Measurements from ENCODE around the gene CCR6.

The CCR6 gene

GRCh38 chr6:167116109-167116837 is 6.6 kb upstream of the CCR6 start:
- no peak for DNase-seq
- in situ Hi-C loops (cut with HindIII; ENCODE audit: low pct_ligation_motif_present, low pct_unique_long_range_greater_than_20kb, low sequenced_read_pairs): no loop called here

DNA sequence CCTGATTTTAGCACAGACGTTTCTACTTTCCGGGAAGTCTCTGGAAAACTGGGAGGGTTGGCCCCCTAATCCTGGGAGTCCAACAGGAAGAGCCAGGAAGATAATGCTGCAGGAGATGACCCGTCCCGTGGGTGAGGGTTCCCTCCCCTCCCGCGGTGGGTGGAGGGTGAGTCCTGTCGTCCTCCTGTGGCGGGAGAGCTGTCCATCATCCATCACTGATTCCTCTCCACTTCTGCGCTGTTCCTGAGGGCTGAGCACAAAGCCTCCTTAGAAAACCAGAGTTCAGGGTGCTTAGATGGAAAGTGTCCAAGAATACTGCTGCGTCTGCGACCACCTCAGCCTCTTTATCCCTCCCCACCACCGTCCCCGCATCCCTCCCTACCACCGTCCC is 6.1 kb upstream of the CCR6 start:
- no peak for DNase-seq

DNA sequence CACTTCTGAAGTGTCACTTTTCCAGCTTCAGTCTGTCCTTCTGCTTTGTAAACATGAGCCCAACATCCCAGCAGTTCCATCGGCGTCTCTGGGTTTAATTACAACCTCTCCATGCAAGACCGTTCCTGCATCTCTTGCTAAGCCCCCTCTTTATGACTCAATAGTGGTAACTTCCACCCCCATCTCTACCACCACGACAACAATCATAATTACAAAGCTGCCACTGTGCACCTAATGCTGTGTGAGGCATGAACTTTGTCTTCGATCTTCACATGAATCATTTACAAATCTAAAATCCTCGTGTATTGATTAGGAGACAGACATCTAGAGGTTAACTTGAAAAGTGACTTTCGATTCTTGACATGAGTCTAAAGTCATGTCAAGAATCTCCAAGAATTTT is 4.9 kb upstream of the CCR6 start:
- no peak for DNase-seq
- in situ Hi-C loops (cut with HindIII; ENCODE audit: low pct_ligation_motif_present, low pct_unique_long_range_greater_than_20kb, low sequenced_read_pairs): no loop called here

More for the DNA sequence above, 6.1 kb upstream of the CCR6 start:
- in situ Hi-C loops (cut with HindIII; ENCODE audit: low pct_ligation_motif_present, low pct_unique_long_range_greater_than_20kb, low sequenced_read_pairs): no loop called here

- in situ Hi-C loops (cut with HindIII; ENCODE audit: low pct_ligation_motif_present, low pct_unique_long_range_greater_than_20kb, low sequenced_read_pairs): no loop called here
These were observed 4.1 kb upstream of the CCR6 start for GRCh38 chr6:167118839-167119238.

GRCh38 chr6:167119670-167120582 is 3.0 kb upstream of the CCR6 start:
- no peak for DNase-seq
- in situ Hi-C loops (cut with HindIII; ENCODE audit: low pct_ligation_motif_present, low pct_unique_long_range_greater_than_20kb, low sequenced_read_pairs): no loop called here

More at GRCh38 chr6:167118839-167119238, 4.1 kb upstream of the CCR6 start:
- DNase-seq: no peak

- in situ Hi-C loops (cut with HindIII; ENCODE audit: low pct_ligation_motif_present, low pct_unique_long_range_greater_than_20kb, low sequenced_read_pairs): no loop called here
These were observed 2.4 kb upstream of the CCR6 start for GRCh38 chr6:167120583-167120903.

DNA sequence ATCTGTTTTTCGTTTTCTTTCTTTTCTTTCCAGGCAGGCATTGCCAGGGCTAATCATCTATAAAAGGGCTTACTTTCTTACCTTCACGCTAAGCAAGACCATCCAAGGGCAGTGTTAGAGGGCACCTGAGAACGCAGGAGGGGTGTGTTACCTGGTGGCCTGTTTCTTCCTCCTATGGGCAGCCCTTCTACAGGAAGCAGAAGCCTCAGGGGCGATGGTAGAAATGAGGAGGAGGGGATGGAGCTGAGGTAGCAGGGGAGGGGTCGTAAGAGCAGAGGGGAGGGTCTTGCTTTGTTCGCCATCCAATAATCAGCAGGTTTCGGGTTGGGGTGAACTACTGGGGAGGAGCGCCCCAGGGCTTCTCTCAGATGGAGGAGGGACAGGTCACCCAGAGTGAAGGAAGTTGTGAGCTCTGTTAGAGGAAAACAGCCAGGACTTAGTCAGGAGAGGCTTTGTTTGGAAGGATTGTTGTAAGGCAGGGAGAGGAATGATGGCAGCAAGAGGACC is 1.5 kb upstream of the CCR6 start:
- no peak for DNase-seq
- in situ Hi-C loops (cut with HindIII; ENCODE audit: low pct_ligation_motif_present, low pct_unique_long_range_greater_than_20kb, low sequenced_read_pairs): no loop called here

More at GRCh38 chr6:167120583-167120903, 2.4 kb upstream of the CCR6 start:
- DNase-seq: no peak

DNA sequence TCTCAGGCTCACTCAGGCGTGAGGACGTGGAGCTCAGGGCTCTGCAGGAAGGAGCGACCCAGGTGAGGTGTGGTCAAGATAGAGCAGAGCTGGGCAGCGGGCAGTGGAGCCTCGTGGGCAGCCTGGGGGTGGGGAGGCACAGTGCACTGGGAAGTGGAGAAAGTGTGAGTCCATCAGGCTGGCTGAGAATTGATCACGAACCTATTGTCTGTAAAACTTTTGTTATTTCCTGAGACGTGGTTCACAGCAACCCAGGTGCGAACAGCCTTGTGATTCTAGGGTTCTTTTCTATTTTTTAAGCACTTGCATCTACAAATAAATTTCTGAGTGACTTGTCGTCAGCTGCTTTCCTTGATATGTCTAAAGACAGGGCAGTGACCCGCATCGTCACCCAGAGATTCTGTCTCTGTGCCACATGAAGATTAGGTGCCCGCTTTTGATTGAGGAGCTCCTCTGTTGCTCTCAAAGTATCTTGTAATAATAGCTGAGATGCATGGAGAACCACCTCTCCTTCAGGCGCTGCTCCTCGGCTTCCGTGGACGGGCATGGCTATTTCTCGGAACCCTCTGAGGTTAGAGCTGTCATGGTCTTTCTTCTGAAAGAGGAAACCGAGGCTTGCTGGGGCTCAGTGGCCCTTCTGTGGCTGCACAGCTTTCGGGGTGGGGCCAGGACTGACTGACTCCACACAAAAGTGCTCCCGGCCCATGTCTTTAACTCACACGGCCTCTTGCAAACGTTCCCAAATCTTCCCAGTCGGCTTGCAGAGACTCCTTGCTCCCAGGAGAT is 662 bp upstream of the CCR6 start:
- no peak for DNase-seq
- in situ Hi-C loops (cut with HindIII; ENCODE audit: low pct_ligation_motif_present, low pct_unique_long_range_greater_than_20kb, low sequenced_read_pairs): no loop called here

DNA sequence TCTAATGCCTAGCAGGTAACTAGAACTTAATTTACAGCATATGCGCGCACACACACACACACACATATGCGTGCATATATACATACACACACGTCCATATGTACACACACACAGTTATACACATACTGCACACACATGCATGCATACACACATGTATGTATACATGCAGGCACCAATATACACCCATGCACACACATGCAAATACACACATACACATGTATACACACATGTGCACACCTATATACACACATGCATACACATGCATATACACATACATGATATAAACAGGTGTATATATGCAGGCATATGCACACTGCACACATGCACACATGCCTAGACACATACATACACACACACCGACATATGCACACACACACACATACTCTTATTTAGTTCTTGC is 1.9 kb downstream of the CCR6 start:
- no peak for DNase-seq
- in situ Hi-C loops (cut with HindIII; ENCODE audit: low pct_ligation_motif_present, low pct_unique_long_range_greater_than_20kb, low sequenced_read_pairs): no loop called here

- in situ Hi-C loops (cut with HindIII; ENCODE audit: low pct_ligation_motif_present, low pct_unique_long_range_greater_than_20kb, low sequenced_read_pairs): no loop called here
- no peak for DNase-seq
These were observed 2.5 kb downstream of the CCR6 start for GRCh38 chr6:167125410-167125809.

- no peak for DNase-seq
- in situ Hi-C loops (cut with HindIII; ENCODE audit: low pct_ligation_motif_present, low pct_unique_long_range_greater_than_20kb, low sequenced_read_pairs): no loop called here
These were observed 3.0 kb downstream of the CCR6 start for GRCh38 chr6:167125855-167126349.

GRCh38 chr6:167127785-167128531 is 5.1 kb downstream of the CCR6 start:
- in situ Hi-C loops (cut with HindIII; ENCODE audit: low pct_ligation_motif_present, low pct_unique_long_range_greater_than_20kb, low sequenced_read_pairs): no loop called here

GRCh38 chr6:167129159-167129558 is 6.3 kb downstream of the CCR6 start:
- DNase-seq: no peak

More at GRCh38 chr6:167127785-167128531, 5.1 kb downstream of the CCR6 start:
- peak; percentile 73 for DNase-seq

GRCh38 chr6:167129562-167129961 is 6.7 kb downstream of the CCR6 start:
- in situ Hi-C loops (cut with HindIII; ENCODE audit: low pct_ligation_motif_present, low pct_unique_long_range_greater_than_20kb, low sequenced_read_pairs): no loop called here
- no peak for DNase-seq

More at GRCh38 chr6:167129159-167129558, 6.3 kb downstream of the CCR6 start:
- in situ Hi-C loops (cut with HindIII; ENCODE audit: low pct_ligation_motif_present, low pct_unique_long_range_greater_than_20kb, low sequenced_read_pairs): no loop called here

GRCh38 chr6:167130008-167130677 is 7.2 kb downstream of the CCR6 start:
- in situ Hi-C loops (cut with HindIII; ENCODE audit: low pct_ligation_motif_present, low pct_unique_long_range_greater_than_20kb, low sequenced_read_pairs): no loop called here
- DNase-seq: no peak

DNA sequence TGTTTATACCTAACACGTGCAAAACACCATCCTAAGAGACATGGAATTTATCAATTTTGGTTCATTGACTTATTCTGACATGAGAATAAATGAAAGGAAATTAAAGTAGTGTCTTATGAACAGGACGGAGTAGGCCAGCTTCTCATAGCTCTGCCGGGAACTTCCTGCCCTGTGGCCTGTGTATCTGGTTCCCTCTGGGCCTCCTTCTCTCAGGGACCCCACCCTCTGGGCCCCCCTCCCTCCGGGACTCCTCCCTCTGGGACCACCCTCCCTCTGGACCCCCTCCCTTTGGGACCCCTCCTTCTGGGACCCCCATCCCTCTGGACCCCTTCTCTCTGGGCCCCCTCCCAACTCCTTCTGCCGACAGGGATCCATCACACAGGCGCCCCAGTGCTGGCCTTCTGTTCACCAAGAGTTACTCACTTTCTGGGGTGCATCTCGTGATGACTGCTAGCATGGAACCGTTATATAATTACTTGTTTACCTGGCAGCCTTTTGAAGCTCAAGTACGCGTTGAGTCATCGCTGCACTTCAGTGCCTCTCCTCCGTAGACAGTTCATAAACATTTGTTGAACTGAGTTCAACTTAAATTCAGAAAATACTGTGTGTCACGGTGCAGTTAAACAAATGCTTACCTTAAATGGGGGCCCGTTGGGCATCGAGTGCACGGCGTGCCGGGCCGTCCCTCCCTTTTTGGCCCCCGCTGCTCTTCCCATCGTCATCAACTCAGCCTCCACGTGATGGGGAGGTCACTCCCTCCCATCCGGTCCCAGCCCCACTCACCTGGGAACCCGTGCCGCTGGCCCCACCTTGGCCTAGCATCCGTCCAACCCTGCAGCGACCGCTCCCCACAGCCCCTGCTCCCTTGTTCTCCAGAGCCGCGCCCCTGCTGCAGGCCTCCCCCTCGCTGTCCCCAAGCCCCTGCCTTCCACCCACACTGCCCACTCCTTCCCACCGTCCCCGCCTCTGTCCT is 8.1 kb downstream of the CCR6 start:
- peak; percentile 55 for DNase-seq
- in situ Hi-C loops (cut with HindIII; ENCODE audit: low pct_ligation_motif_present, low pct_unique_long_range_greater_than_20kb, low sequenced_read_pairs): no loop called here

Measured in ACHN (cell line).